NCI-H2081 treated with DMSO at 0.1 percent for 48 hours (cell line): ENCODE results near the gene SLC4A2.
"Not testable (repeated sequence)": the region's sequence is repeated elsewhere in the genome, so short reads cannot be mapped to it uniquely, and the experiment has no call there.

Experiments used
- DNase-seq: peaks from one replicate; lab custom pipeline; 2025; lab: John Stamatoyannopoulos, UW

Gene SLC4A2

GRCh38 chr7:151059367-151060112, at the start of gene SLC4A2:
Gene SLC4A2 (plus strand): TSS chr7:151059589. CDS start chr7:151061988, 2,399 bp downstream.
- no peak for DNase-seq

GRCh38 chr7:151010037-151010306, 49.4 kb upstream of the SLC4A2 start:
- DNase-seq = no peak

DNA sequence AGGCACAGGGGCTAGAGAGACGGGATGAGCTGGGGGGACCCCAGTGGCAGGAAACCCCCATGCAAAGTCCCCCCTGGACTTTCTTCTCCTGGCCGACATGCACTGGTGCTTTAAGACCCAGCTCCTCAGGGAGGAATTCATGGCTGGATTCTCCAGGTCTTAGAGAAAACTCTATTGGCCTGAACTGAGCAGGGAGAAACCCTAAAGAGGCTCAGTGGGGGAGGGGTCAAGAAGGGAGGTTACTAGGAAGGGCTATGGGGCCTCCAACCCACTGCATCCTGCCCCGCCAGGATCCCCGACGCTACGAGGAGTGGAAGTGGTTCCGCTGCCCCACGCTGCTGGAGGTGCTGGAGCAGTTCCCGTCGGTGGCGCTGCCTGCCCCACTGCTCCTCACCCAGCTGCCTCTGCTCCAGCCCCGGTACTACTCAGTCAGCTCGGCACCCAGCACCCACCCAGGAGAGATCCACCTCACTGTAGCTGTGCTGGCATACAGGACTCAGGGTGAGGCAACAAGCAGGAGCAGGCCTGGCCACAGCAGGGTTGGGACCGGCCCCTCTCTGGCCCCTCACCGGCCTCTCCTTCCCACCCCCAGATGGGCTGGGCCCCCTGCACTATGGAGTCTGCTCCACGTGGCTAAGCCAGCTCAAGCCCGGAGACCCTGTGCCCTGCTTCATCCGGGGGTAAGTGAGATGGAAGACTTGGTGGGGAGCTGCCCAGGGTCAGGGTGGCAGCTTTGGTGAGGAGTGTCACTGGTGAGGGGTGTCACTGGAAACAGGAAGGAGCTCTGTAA, 48.9 kb upstream of the SLC4A2 start:
- DNase-seq = no peak

DNA sequence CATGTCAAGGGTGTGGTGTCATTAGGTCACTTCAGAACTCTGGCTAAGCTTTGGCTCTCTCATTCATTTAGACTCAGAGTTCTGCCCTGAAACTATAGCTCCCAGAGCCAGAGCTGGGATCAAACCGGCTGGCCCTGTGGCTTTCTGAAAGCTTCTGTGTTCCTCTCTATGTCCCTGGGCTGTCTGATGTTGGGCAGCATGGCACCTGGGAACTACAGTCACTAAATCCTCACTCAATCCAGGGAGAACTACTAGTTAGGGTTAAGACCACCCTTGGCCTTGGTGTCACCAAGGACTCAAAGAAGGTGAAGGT, 48.3 kb upstream of the SLC4A2 start:
- no peak for DNase-seq

DNA sequence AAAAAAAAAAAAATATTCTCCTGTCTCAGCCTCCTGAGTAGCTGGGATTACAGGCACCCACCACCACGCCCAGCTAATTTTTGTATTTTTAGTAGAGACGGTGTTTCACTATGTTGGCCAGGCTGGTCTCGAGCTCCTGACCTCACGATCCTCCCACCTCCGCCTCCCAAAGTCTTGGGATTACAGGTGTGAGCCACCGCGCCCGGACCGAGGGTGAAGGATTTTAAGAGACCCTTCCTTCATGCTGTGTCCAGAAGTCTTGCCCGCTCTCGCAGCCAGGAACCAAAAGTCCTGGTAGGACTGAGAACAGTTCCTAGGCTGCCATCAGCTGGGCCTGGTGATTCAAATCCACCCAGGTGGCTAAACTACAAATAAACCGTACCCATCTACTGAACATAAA, 47.8 kb upstream of the SLC4A2 start:
- DNase-seq = not testable (repeated sequence)

- DNase-seq = no peak
Measured at GRCh38 chr7:151012031-151012692, 47.2 kb upstream of the SLC4A2 start.

DNA sequence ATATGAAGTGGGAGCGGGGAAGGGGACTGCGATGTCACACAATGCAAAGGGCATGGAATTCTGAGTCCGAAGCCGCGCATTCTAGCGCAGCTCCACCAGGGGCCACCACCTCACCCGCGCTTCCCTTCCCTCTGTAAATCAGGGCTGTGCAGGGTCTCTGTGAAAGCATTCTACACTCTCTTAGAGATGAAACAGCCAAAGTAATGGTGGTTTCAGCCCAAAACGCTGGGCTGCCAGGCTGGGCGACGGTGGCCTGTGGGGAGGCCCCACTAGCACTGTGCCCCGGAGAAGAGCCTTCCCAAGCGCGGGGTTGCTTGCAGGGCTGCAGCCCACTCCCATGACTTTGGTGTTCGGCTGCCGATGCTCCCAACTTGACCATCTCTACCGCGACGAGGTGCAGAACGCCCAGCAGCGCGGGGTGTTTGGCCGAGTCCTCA, 46.5 kb upstream of the SLC4A2 start:
- no peak for DNase-seq

DNA sequence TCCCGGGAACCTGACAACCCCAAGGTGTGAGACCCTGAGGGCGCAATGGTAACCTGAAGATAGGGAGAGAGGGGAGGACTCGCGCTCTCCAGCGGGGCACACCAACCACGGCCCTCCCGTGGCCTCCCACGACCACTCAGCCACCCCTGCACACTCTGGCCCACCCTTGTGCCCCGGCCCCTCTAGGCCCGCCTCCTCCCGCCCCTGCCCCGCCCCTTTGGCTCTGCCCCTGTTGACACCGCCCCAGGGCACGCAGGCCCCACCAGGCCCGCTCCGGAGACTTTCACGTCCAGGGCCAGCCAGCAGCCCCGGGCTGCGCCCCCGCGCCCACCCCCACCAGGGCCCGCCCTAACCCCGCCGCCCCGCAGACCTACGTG, 46.0 kb upstream of the SLC4A2 start:
- no peak for DNase-seq

DNA sequence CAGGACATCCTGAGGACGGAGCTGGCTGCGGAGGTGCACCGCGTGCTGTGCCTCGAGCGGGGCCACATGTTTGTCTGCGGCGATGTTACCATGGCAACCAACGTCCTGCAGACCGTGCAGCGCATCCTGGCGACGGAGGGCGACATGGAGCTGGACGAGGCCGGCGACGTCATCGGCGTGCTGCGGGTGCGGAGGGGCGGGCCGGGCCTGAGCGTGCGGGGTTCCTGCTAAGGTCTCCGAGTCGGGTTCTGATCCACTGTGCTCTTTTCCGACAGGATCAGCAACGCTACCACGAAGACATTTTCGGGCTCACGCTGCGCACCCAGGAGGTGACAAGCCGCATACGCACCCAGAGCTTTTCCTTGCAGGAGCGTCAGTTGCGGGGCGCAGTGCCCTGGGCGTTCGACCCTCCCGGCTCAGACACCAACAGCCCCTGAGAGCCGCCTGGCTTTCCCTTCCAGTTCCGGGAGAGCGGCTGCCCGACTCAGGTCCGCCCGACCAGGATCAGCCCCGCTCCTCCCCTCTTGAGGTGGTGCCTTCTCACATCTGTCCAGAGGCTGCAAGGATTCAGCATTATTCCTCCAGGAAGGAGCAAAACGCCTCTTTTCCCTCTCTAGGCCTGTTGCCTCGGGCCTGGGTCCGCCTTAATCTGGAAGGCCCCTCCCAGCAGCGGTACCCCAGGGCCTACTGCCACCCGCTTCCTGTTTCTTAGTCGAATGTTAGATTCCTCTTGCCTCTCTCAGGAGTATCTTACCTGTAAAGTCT, 45.5 kb upstream of the SLC4A2 start:
- DNase-seq = no peak

DNA sequence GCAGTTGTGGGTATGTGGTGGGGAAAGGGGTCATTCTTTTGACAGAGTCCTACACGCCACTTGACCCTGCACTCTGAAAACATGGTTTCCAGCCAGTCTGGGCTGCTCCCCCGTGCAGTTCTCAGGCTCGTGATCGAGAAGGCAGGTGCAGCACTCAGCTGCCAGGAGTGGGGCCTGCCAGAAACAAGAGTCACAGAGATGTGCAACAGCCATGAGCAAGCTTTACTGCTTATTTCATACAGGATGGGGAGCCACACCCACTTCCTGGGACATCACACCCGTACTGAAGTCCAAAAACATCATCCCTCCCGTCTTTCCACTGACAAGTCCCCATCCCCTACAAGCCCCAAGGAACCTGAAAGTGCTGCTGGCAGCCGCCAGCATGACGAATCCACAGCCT, 44.4 kb upstream of the SLC4A2 start:
- no peak for DNase-seq

GRCh38 chr7:151015967-151016366, 43.4 kb upstream of the SLC4A2 start:
- DNase-seq = no peak

DNA sequence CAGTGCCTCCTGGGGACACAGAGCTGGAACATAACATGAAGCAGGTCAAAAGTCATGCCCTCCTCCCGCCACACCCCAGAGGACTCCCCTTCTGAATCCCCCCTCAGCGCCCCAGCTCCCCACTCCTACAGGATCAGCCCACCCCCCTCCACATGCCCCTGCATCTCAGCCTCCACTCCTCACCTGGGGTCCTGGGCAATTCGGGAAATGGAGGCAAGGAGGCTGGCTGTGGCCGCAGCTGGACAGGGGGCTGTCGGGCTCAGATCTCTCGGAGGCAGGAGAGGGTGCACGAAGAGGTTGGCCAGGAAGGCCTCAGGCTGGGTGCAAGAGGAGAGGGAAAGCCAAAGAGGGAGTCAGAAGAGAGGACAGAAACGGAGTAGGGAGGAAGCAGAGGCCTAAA, 42.9 kb upstream of the SLC4A2 start:
- DNase-seq = no peak

DNA sequence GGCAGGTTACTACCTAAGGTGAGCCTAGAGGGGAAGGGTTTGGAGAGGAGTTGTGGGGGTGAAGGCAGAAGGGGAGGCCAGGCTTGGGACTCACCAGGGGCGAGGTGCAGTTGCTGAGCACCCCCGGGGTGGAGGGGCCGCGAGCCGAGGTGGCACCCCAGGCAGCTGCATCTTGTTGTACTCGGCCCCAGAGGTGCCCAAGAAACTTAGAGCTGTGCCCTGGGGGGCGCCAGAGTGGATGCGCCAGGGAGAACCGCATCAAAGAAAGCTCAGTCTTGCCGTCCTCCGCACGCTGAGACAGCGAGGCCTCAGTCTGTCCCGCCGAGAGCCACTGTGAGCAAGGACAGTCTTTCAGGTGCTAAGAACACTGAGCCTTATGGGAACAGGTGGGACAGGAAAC, 42.4 kb upstream of the SLC4A2 start:
- no peak for DNase-seq

GRCh38 chr7:151017370-151017952, 41.9 kb upstream of the SLC4A2 start:
- DNase-seq = no peak

DNA sequence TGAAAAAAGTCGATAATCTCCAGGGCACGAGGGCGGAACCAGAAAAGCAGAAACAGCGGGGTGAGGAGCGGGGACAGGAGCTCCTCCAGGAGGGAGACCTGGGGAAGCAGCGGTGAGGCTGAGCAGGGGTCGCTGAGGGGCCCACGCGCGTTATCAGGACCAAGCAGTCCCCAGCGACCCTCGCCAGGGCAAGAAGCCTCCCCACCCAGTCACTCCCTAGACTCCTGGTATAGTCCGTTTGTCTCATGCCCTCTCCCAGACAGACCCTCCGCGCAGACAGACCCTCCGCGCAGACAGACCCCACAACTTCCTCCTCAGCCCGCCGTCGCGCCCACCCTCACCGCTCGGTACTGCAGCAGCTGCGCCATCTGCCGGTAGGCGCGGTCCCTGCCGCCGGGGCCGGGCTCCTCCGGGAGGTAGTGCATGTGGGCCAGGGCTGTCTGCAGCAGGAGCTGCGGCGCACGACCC, 41.4 kb upstream of the SLC4A2 start:
- DNase-seq = no peak

- no peak for DNase-seq
Measured at GRCh38 chr7:151018421-151019129, 40.8 kb upstream of the SLC4A2 start.

DNA sequence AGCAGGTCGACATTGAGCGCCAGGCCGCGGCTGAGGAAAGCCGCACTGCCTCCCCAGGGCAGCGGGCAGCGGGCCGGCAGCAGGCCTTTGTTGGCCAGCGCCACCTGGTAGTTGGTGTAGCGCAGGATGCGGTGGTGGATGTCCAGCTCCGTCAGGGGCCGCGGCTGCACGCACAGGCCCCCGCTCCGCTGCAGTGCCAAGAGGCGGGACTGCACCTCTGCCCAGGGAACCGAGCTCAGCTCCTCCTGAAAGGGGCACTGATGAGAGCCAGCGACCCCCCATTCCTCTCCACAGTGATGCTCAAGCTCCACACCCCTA, 40.3 kb upstream of the SLC4A2 start:
- no peak for DNase-seq

- no peak for DNase-seq
Measured at GRCh38 chr7:151020231-151020630, 39.2 kb upstream of the SLC4A2 start.

GRCh38 chr7:151023232-151023631, 36.2 kb upstream of the SLC4A2 start:
- DNase-seq = no peak

GRCh38 chr7:151024435-151025056, 34.8 kb upstream of the SLC4A2 start, which contains the start of gene ATG9B:
Gene ATG9B (minus strand): TSS chr7:151024494. CDS start chr7:151024423, 71 bp downstream.
- DNase-seq = no peak
